GM19240 (cell line): ENCODE data around the gene CARD9.
A peak's percentile ranks its signal among the peaks of the same experiment; 100 is the strongest.

Experiments
- DNase-seq: peaks from one replicate; pipeline ENCODE4 v3.0.0; 2011; ENCODE audit warnings: low spot score; ENCODE audit not compliant: insufficient read length

The CARD9 gene

GRCh38 chr9:136349546-136349945 lies 23.9 kb downstream of the CARD9 start:
- DNase-seq, result no peak

GRCh38 chr9:136348691-136349090 lies 24.8 kb downstream of the CARD9 start:
- DNase-seq, result no peak

GRCh38 chr9:136347472-136348256 lies 25.8 kb downstream of the CARD9 start:
- no peak for DNase-seq

- DNase-seq, result no peak
Observed at GRCh38 chr9:136346927-136347465, 26.5 kb downstream of the CARD9 start.

GRCh38 chr9:136346157-136346481 lies 27.4 kb downstream of the CARD9 start:
- no peak for DNase-seq

GRCh38 chr9:136345281-136346156 lies 27.9 kb downstream of the CARD9 start:
- DNase-seq, result no peak

- DNase-seq, result no peak
Observed at GRCh38 chr9:136344544-136345280, 28.8 kb downstream of the CARD9 start.

GRCh38 chr9:136343884-136344269 lies 29.6 kb downstream of the CARD9 start:
- DNase-seq, result no peak

GRCh38 chr9:136343121-136343883 lies 30.2 kb downstream of the CARD9 start:
- DNase-seq, result no peak

- peak; percentile 68 for DNase-seq
Observed at GRCh38 chr9:136342181-136343120, 31.0 kb downstream of the CARD9 start.

GRCh38 chr9:136341769-136342168 lies 31.7 kb downstream of the CARD9 start:
- DNase-seq, result no peak

GRCh38 chr9:136341042-136341655 lies 32.3 kb downstream of the CARD9 start:
- DNase-seq, result no peak

GRCh38 chr9:136340356-136341041 lies 33.0 kb downstream of the CARD9 start:
- DNase-seq, result no peak

- no peak for DNase-seq
Observed at GRCh38 chr9:136339958-136340310, 33.5 kb downstream of the CARD9 start.

- peak; percentile 67 for DNase-seq
Observed at GRCh38 chr9:136339173-136339957, 34.1 kb downstream of the CARD9 start.

- no peak for DNase-seq
Observed at GRCh38 chr9:136338511-136338910, 35.0 kb downstream of the CARD9 start.

GRCh38 chr9:136337416-136338395 lies 35.8 kb downstream of the CARD9 start:
- no peak for DNase-seq
